HCT116 (cell line): ENCODE results near the gene CLK1.

ENCODE experiments used
- CEBPB ChIP-seq: IDR thresholded peaks from 2 replicates; pipeline ENCODE4 v1.6.1; 2012; ENCODE audit warnings: low read depth
- POLR2A ChIP-seq: IDR thresholded peaks from 2 replicates; pipeline ENCODE4 v1.7.0; 2011; ENCODE audit warnings: borderline replicate concordance; ENCODE audit not compliant: insufficient read depth, insufficient read length; ENCODE audit errors: extremely low read depth
- SIN3A ChIP-seq: IDR thresholded peaks from 2 replicates; pipeline ENCODE4 v1.6.1; 2012; ENCODE audit warnings: low read depth
- ZNF274 ChIP-seq: fragments of 200-500 bp; sonication (Bioruptor generic); IDR thresholded peaks from 2 replicates; pipeline ENCODE4 v1.6.1; 2014; ENCODE audit warnings: mild to moderate bottlenecking, low read depth, low read length, inconsistent platforms
- TF ChIP-seq, protein P1 (sequence below), 3 experiments: fragments of 200-600 bp in 1 of 3; sonication (generic) in 1 of 3; IDR thresholded peaks in 2 of 3; conservative IDR thresholded peaks in 1 of 3; 2 replicates each; pipeline ENCODE4 v1.5.1; 2012 to 2017; ENCODE audit warnings: low read depth in 2 of 3, low read length in 2 of 3, antibody characterized with exemption in 1 of 3, borderline replicate concordance in 1 of 3, control low read depth in 1 of 3, mild to moderate bottlenecking in 1 of 3, mixed read lengths in 1 of 3, mixed run types in 1 of 3, moderate library complexity in 1 of 3; ENCODE audit not compliant: insufficient read depth in 1 of 3

DNA sequence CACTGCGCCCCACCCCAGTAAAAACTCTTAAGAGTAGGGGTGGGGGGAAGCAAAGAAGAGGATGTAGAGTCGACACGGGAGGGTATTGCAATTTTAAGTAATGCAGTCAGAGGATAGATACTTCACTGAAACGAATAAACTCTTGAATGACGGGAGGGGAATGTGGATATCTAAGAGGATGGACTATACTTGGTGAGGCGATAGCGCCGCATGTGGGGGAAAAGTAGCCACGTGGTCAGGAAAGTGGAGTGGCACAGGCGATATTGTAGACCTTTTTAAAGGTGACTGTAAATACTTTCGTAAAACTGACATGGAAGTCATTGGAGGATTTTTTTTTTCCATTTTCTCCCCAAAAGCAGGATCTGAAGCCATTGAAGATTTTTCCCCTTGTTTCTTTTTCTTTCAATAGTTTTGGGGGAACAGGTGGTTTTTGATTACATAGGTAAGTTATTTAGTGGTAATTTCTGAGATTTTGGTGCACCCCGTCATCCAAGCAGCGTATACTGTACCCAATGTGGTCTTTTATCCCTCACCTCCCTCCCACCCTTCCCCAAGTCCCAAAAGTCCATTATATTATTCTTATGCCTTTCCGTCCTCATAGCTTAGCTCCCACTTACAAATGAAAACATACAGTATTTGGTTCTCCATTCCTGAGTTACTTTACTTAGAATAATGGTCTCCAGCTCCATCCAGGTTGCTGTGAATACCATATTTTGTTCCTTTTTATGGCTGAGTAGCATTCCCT, 13.8 kb downstream of the CLK1 start:
- TF ChIP-seq, protein P1, sequence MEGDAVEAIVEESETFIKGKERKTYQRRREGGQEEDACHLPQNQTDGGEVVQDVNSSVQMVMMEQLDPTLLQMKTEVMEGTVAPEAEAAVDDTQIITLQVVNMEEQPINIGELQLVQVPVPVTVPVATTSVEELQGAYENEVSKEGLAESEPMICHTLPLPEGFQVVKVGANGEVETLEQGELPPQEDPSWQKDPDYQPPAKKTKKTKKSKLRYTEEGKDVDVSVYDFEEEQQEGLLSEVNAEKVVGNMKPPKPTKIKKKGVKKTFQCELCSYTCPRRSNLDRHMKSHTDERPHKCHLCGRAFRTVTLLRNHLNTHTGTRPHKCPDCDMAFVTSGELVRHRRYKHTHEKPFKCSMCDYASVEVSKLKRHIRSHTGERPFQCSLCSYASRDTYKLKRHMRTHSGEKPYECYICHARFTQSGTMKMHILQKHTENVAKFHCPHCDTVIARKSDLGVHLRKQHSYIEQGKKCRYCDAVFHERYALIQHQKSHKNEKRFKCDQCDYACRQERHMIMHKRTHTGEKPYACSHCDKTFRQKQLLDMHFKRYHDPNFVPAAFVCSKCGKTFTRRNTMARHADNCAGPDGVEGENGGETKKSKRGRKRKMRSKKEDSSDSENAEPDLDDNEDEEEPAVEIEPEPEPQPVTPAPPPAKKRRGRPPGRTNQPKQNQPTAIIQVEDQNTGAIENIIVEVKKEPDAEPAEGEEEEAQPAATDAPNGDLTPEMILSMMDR (IDR thresholded peaks at IDR 0.05 in 2 of 3, conservative IDR thresholded peaks at IDR 0.05 in 1 of 3; ENCODE audit: borderline replicate concordance in 1 of 3, insufficient read depth in 1 of 3, low read depth in 2 of 3, low read length in 2 of 3) = no peak
- TF ChIP-seq SIN3A (no peak), POLR2A (no peak), ZNF274 (no peak), CEBPB (no peak)
